GM18909 (cell line): ENCODE results near the gene DNAH2.

ENCODE experiments used
- ATAC-seq: cut with Tn5 transposase; IDR thresholded peaks from one replicate; pipeline ENCODE4 v1.9.1; 2021; ENCODE audit warnings: mild to moderate bottlenecking; ENCODE audit not compliant: unreplicated experiment, poor library complexity

The DNAH2 gene

DNA sequence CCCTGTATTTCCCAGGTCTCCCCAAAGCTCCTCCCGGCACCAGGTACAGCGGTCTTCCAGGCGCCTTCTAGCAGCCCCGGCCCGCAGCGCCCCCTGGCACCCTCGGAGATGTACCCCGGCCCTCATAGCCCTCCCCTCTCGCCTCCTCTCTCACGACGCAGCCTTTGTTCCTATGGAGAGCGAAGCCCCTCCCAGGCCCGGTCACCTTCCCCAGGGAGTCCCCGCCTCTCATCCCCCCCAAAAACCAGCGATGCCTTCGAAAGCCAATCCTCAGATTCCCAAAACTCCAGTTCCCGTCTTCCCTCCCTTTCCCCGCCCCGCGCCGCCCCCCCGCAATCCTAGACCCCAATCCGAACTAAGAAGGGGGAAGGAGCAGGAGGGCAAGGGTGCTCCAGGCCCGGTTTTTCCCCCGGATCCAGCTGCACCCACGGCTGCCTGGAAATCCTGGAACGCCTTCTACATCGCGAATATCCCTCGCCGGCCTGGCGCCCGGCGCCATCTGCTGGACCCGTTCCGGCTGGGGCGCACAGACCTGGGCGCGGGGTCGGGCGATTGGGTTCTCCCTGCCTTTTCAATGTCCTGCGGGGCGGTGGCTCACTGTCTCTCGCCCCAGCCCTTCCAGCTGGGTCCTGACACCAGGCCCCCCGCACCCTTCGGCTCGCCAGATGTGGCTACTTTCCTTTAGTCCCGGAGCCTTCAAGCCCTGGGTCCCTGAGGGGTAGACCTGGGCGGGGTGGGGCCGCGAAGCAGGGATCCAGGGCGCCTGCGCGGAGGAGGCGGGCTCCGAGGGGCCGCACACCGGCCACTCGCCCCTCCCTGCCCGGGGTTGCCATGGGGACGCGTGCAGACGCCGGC lies at the start of gene DNAH2:
TSS of gene DNAH2 (plus strand) at position 844 of the 855 bp plus-strand sequence. CDS start 1,991 bp downstream, outside the sequence.
- ATAC-seq, result no peak

GRCh38 chr17:7668482-7668881 lies 49.1 kb upstream of the DNAH2 start:
- ATAC-seq, result no peak

DNA sequence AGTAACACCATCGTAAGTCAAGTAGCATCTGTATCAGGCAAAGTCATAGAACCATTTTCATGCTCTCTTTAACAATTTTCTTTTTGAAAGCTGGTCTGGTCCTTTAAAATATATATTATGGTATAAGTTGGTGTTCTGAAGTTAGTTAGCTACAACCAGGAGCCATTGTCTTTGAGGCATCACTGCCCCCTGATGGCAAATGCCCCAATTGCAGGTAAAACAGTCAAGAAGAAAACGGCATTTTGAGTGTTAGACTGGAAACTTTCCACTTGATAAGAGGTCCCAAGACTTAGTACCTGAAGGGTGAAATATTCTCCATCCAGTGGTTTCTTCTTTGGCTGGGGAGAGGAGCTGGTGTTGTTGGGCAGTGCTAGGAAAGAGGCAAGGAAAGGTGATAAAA lies 44.3 kb upstream of the DNAH2 start:
- no peak for ATAC-seq

- ATAC-seq, result no peak
Measured at GRCh38 chr17:7674934-7675333, 42.6 kb upstream of the DNAH2 start.

GRCh38 chr17:7676533-7676932 lies 41.0 kb upstream of the DNAH2 start:
- ATAC-seq, result no peak

- no peak for ATAC-seq
Measured at GRCh38 chr17:7677388-7678067, 40.0 kb upstream of the DNAH2 start.

DNA sequence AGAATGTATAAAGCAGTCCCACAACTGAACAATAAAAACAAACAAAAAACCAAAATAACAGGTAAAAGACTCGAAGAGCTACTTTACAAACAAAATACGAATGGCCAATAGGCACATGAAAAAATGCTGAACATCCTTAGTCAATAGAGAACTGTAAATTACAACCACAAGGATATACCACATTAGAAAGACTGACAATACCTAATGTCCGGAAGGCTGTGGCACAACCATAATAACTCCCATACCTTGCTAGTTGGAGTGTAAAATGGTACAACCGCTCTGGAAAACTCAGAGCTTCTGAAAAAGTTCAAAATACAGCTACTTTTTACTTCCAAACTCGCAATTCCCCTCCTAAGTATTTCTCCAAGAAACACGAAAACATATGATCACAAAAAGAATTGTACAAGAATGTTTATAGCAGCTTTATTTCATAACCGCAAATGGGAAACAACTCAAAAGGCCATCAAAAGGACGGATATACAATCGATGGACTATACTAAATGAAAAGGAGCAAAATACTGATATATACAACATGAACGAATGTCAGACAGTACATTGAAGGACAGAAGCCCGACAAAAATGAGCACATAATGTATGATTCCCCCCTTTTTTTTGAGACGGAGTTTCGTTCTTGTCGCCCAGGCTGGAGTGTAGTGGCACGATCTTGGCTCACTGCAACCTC lies 32.6 kb upstream of the DNAH2 start:
- ATAC-seq, result no peak

DNA sequence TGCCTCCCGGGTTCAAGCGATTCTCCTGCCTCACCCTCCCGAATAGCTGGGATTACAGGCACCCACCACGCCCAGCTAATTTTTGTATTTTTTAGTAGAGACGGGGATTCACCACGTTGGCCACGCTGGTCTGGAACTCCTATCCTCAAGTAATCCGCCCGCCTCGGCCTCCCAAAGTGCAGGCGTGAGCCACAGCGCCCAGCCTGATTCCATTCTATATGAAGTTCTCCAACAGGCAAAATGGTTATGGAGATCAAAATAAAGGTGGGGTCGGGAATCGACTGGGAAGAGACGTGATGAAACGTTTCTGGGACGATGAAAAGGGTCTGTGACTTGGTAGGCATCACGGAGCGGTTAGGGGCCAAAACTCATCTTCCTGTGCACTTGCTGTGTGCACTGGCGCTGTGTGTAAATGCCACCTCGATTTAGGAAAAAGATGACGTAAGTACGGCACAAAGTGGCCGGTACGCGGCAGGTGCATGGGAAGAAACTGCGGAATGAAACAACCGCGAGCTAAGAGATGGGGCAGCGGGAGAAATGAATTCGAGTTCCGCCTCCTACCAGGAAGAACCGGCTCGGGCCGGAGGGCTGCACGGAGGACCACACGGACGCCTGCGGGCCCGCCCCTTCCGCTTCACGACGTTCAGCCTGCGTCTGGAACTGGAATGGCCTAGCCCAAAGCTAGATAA lies 31.9 kb upstream of the DNAH2 start:
- peak; percentile 56 for ATAC-seq

DNA sequence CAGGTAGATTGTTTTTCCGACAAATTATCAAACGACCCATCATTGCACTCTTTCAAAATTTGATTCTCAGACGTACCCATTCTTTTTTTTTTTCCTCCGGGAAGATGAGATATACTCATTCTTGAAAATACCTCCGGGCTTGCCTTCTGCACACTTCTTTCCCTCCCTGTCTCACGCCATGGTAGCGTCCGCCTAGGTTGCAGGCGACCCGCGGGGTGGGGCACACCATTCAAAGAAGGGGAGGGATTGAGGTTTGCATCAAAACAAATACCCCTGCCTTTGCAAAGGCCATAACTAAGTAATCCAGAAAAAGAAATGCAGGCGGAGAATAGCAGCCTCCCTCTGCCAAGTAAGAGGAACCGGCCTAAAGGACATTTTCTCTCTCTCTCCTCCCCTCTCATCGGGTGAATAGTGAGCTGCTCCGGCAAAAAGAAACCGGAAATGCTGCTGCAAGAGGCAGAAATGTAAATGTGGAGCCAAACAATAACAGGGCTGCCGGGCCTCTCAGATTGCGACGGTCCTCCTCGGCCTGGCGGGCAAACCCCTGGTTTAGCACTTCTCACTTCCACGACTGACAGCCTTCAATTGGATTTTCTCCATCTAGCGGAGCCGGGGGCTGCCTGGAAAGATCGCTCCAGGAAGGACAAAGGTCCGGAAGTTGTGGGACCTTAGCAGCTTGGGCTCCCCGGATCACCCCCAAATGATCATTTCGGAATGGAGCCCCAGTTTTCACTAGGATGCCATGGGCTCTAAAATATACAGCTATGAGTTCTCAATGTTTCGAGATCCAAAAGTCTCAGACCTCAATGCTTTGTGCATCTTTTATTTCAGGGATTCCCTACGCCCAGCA lies 31.1 kb upstream of the DNAH2 start:
- ATAC-seq, result peak; percentile 60

GRCh38 chr17:7687072-7687907 lies 30.3 kb upstream of the DNAH2 start, which contains the start of gene TP53:
TSS of gene TP53 (minus strand) at chr17:7687490. CDS start at chr17:7676594, 10,896 bp downstream.
- ATAC-seq, result peak; percentile 39

GRCh38 chr17:7687908-7688807 lies 29.4 kb upstream of the DNAH2 start, which contains the start of gene WRAP53:
TSS of gene WRAP53 (plus strand) at chr17:7688477. CDS start at chr17:7688649, 172 bp downstream.
- ATAC-seq, result peak; percentile 74

GRCh38 chr17:7688808-7689316 lies 28.7 kb upstream of the DNAH2 start:
- ATAC-seq, result no peak

- ATAC-seq, result no peak
Measured at GRCh38 chr17:7695586-7695985, 22.0 kb upstream of the DNAH2 start.

GRCh38 chr17:7697828-7698588 lies 19.5 kb upstream of the DNAH2 start:
- no peak for ATAC-seq

- no peak for ATAC-seq
Measured at GRCh38 chr17:7700510-7700909, 17.0 kb upstream of the DNAH2 start.

DNA sequence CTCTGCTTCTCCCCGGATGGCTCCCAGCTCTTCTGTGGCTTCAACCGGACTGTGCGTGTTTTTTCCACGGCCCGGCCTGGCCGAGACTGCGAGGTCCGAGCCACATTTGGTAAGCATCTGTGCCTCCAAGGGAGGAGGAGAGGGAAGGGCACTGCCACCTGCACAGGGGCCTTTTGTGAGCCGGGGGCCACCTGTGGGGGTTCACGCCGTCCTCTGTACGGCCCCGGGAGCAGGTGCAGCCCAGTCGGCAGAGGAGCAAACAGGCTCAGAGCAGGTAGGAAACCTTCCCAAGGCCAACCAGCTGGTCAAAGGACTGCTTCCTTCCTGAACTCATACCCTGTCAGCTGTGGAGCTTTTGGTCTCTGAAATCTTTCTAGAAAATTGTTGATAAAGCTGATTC lies 15.9 kb upstream of the DNAH2 start:
- no peak for ATAC-seq

DNA sequence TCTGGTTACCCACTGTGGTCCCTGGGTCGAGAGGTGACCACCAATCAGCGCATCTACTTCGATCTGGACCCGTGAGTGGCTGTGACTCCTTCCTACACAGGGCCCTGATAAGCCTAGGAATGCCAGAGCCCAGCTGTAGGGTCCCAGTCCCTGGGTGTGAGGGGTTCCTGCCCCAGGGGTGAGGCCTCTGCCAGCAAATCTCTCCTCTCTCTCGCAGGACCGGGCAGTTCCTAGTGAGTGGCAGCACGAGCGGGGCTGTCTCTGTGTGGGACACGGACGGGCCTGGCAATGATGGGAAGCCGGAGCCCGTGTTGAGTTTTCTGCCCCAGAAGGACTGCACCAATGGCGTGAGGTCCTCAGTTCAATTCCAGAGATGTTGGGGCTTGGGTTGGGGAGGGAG lies 14.8 kb upstream of the DNAH2 start:
- ATAC-seq, result no peak
